H9 (cell line): ENCODE measurements around the gene MCM3AP. TPM values are rescaled to one million over a fixed set of nuclear protein-coding genes. Genes with fewer than 3 reads are reported as not detected.

Source experiments
- DNase-seq: peaks from one replicate; pipeline ENCODE4 v3.0.0-alpha.2; 2017
- H2AFZ ChIP-seq: one replicate; pipeline ENCODE4 v1.6.1; 2013; ENCODE audit warnings: mild to moderate bottlenecking, low read length, control low read depth, moderate library complexity
- H2AK5ac ChIP-seq: 2 replicates; pipeline ENCODE4 v1.6.1; 2013; ENCODE audit warnings: low read length, control low read depth, mixed read lengths; ENCODE audit not compliant: insufficient read length
- H2BK120ac ChIP-seq: one replicate; pipeline ENCODE4 v1.6.1; 2013; ENCODE audit warnings: low read depth, mild to moderate bottlenecking, low read length, control low read depth, inconsistent platforms; ENCODE audit not compliant: poor library complexity, severe bottlenecking
- H2BK12ac ChIP-seq: 2 replicates; pipeline ENCODE4 v1.6.1; 2013; ENCODE audit warnings: low read length, control low read depth, mixed read lengths, low read depth; ENCODE audit not compliant: insufficient read length
- H2BK15ac ChIP-seq: 2 replicates; pipeline ENCODE4 v1.6.1; 2013; ENCODE audit warnings: low read depth, low read length, control low read depth
- H2BK20ac ChIP-seq: one replicate; pipeline ENCODE4 v1.6.1; 2013; ENCODE audit warnings: low read depth, mild to moderate bottlenecking, low read length, control low read depth, inconsistent platforms; ENCODE audit not compliant: poor library complexity, severe bottlenecking
- H2BK5ac ChIP-seq: 2 replicates; pipeline ENCODE4 v1.6.1; 2013; ENCODE audit warnings: low read length, control low read depth, mixed read lengths; ENCODE audit not compliant: insufficient read length
- H3K14ac ChIP-seq: 2 replicates; pipeline ENCODE4 v1.6.1; 2013; ENCODE audit warnings: low read length, control low read depth; ENCODE audit not compliant: insufficient read depth
- H3K18ac ChIP-seq: 2 replicates; pipeline ENCODE4 v1.6.1; 2013; ENCODE audit warnings: low read depth, mild to moderate bottlenecking, mixed read lengths, low read length, control low read depth; ENCODE audit not compliant: insufficient read length
- H3K23ac ChIP-seq: 2 replicates; pipeline ENCODE4 v1.6.1; 2013; ENCODE audit warnings: low read length, control low read depth, mixed read lengths, low read depth; ENCODE audit not compliant: insufficient read length
- H3K23me2 ChIP-seq: 2 replicates; pipeline ENCODE4 v1.6.1; 2013; ENCODE audit warnings: low read depth, mild to moderate bottlenecking, mixed read lengths, low read length, control low read depth; ENCODE audit not compliant: insufficient read length, poor library complexity, severe bottlenecking
- H3K27ac ChIP-seq: 2 replicates; pipeline ENCODE4 v1.5.1; 2013; ENCODE audit warnings: low read length, control low read depth, mixed read lengths, low read depth; ENCODE audit not compliant: insufficient read length
- H3K27me3 ChIP-seq: 2 replicates; pipeline ENCODE4 v1.6.1; 2013; ENCODE audit warnings: low read length, control low read depth, inconsistent platforms; ENCODE audit not compliant: insufficient read depth
- H3K4ac ChIP-seq: 2 replicates; pipeline ENCODE4 v1.6.1; 2013; ENCODE audit warnings: low read depth, mild to moderate bottlenecking, control low read depth, inconsistent platforms, low read length, moderate library complexity
- H3K4me1 ChIP-seq: 2 replicates; pipeline ENCODE4 v1.6.1; 2013; ENCODE audit warnings: low read length, control low read depth, inconsistent platforms; ENCODE audit not compliant: insufficient read depth
- H3K4me2 ChIP-seq: 2 replicates; pipeline ENCODE4 v1.6.1; 2013; ENCODE audit warnings: low read length, control low read depth, mixed read lengths; ENCODE audit not compliant: insufficient read length, insufficient read depth
- H3K56ac ChIP-seq: 2 replicates; pipeline ENCODE4 v1.6.1; 2013; ENCODE audit warnings: low read depth, mild to moderate bottlenecking, mixed read lengths, low read length, control low read depth; ENCODE audit not compliant: insufficient read length
- H3K79me1 ChIP-seq: 2 replicates; pipeline ENCODE4 v1.6.1; 2013; ENCODE audit warnings: low read depth, mild to moderate bottlenecking, moderate library complexity, low read length, control low read depth, inconsistent platforms; ENCODE audit not compliant: insufficient read depth, poor library complexity, severe bottlenecking
- H3K79me2 ChIP-seq: 2 replicates; pipeline ENCODE4 v1.6.1; 2013; ENCODE audit warnings: low read length, control low read depth, inconsistent platforms; ENCODE audit not compliant: insufficient read depth
- H3K9ac ChIP-seq: 2 replicates; pipeline ENCODE4 v1.6.1; 2013; ENCODE audit warnings: low read length, control low read depth, mixed read lengths; ENCODE audit not compliant: insufficient read length; ENCODE audit errors: extremely low read depth
- H3K9me3 ChIP-seq: one replicate; pipeline ENCODE4 v1.6.1; 2013; ENCODE audit warnings: low read depth, low read length, inconsistent platforms; ENCODE audit not compliant: control insufficient read depth
- H3T11ph ChIP-seq: one replicate; pipeline ENCODE4 v1.6.1; 2013; ENCODE audit warnings: mild to moderate bottlenecking, low read length, control low read depth, inconsistent platforms
- H4K20me1 ChIP-seq: one replicate; pipeline ENCODE4 v1.6.1; 2013; ENCODE audit not compliant: control insufficient read depth, insufficient read length, insufficient read depth
- H4K5ac ChIP-seq: 2 replicates; pipeline ENCODE4 v1.6.1; 2013; ENCODE audit warnings: low read depth, mild to moderate bottlenecking, mixed read lengths, low read length, control low read depth; ENCODE audit not compliant: insufficient read length
- H4K8ac ChIP-seq: replicated peaks from 2 replicates; pipeline ENCODE4 v1.6.1; 2013; ENCODE audit warnings: low read length, control low read depth, mixed read lengths, low read depth; ENCODE audit not compliant: insufficient read length
- H4K91ac ChIP-seq: 2 replicates; pipeline ENCODE4 v1.6.1; 2013; ENCODE audit warnings: low read depth, mild to moderate bottlenecking, moderate library complexity, mixed read lengths, low read length, control low read depth; ENCODE audit not compliant: insufficient read length
- H3K27ac Mint-ChIP-seq, 3 experiments: 2 replicates in 2 of 3; 3 replicates in 1 of 3; pipeline ENCODE4 v1.8.0; 2020 to 2021; ENCODE audit warnings: mixed read lengths in 3 of 3, mild to moderate bottlenecking in 1 of 3, moderate library complexity in 1 of 3
- H3K27me3 Mint-ChIP-seq: 2 replicates; pipeline ENCODE4 v1.8.0; 2021; ENCODE audit warnings: low read depth, mild to moderate bottlenecking, moderate library complexity, mixed read lengths
- H3K36me3 Mint-ChIP-seq, 3 experiments: 2 replicates in 2 of 3; 3 replicates in 1 of 3; pipeline ENCODE4 v1.8.0; 2020 to 2021; ENCODE audit warnings: low read depth in 3 of 3, mixed read lengths in 3 of 3; ENCODE audit not compliant: insufficient read depth in 1 of 3
- H3K4me1 Mint-ChIP-seq, 2 experiments: 2 replicates each; pipeline ENCODE4 v1.8.0; 2020; ENCODE audit warnings: mixed read lengths in 2 of 2
- H3K4me3 Mint-ChIP-seq, 2 experiments: 2 replicates in 1 of 2; 3 replicates in 1 of 2; pipeline ENCODE4 v1.8.0; 2020 to 2021; ENCODE audit warnings: mild to moderate bottlenecking in 2 of 2, mixed read lengths in 2 of 2, moderate library complexity in 1 of 2
- H3K9me3 Mint-ChIP-seq, 2 experiments: 2 replicates in 1 of 2; 3 replicates in 1 of 2; pipeline ENCODE4 v1.8.0; 2020; ENCODE audit warnings: mild to moderate bottlenecking in 2 of 2, mixed read lengths in 2 of 2, moderate library complexity in 1 of 2
- WGBS: extraction: QIAGEN DNeasy Blood & Tissue Kit; methylation state at CpG from one replicate; pipeline ENCODE4 v1.1.7; 2013; ENCODE audit warnings: missing lambda C conversion rate, low lambda C conversion rate, mixed read lengths; ENCODE audit not compliant: insufficient read length; ENCODE audit errors: extremely low coverage; 5-methylcytosine and 5-hydroxymethylcytosine counted together
- total RNA-seq: library from RNA; stranded (reverse); gene quantifications from 2 replicates; pipeline ENCODE4 v1.2.1, GENCODE V29; 2021
- TF ChIP-seq, protein P1 (sequence below): fragments of 200-600 bp; sonication (generic); conservative IDR thresholded peaks from 3 replicates; pipeline ENCODE4 v1.8.0; 2021; ENCODE audit warnings: antibody characterized with exemption, mild to moderate bottlenecking

The MCM3AP gene
- total RNA-seq, 1 experiment from 2014 or later = 124 TPM

DNA sequence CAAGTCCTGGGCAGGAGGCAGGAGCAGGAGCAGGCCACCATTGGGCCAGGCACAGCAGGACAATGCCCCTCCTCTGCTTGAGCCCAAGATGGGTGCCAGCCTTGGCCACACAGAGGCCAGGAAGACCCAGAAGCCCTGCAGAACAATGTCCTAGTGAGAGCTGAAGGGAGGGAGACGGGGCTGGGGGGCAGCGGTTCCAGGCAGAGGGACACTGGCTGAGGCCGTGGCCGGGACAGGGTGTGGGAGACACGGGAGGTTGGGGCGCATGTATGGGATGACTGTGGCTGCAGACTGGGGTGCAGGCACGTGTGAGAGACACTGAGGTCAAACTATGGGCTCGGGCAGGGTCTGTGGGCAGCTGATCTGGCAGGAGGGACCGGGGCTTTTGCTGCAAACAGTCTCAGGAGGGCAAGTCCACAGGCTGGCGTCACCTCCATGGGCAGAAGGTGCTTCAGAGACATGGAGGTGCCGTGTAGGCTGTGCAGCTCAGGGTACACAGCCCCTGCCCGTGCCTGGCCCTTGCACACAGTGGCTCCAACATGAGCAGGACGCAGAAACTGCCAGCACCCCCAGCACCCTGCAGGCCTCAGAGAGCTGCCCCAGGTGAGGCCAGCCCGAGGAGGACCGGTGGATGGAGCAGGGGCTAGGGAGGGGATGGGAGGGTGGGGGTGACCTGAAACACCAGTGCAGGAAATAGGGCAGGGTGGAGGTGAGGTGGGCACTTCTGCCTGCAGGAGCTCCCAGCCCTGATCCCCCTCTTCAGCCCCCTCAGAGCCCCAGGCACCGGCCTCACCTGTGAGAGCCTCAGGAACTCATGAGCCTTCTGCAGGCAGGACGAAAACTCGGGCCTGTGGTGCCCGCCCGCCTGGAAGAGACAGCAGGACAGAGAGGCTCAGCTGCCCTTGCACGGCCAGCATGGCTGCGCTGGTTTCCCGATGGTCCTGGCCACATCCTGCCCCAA lies 76.4 kb downstream of the MCM3AP start:
- Histone ChIP-seq H3K9ac (no peak overlapping the region), H3K56ac (no peak overlapping the region), H3K9me3 (no peaks in the 10 kb centered on the region), H3K27me3 (no peaks in the 10 kb centered on the region), H2BK15ac (no peak overlapping the region), H2BK120ac (no peak overlapping the region), H4K91ac (no peak overlapping the region), H3K79me2 (no peaks in the 10 kb centered on the region), H3K23ac (no peak overlapping the region), H3T11ph (no peak overlapping the region), H4K8ac (no peak overlapping the region), H2BK20ac (no peak overlapping the region), H3K23me2 (no peaks in the 10 kb centered on the region), H2AK5ac (no peak overlapping the region), H3K4ac (no peak overlapping the region), H4K5ac (no peak overlapping the region), H2BK12ac (no peak overlapping the region), H3K4me2 (no peak overlapping the region), H2AFZ (no peak overlapping the region), H3K4me1 (no peaks in the 10 kb centered on the region), H4K20me1 (no peaks in the 10 kb centered on the region), H3K27ac (no peak overlapping the region), H3K79me1 (no peaks in the 10 kb centered on the region), H3K18ac (no peak overlapping the region), H2BK5ac (no peak overlapping the region), H3K14ac (no peak overlapping the region)
- no peak for DNase-seq
- TF ChIP-seq, protein P1, sequence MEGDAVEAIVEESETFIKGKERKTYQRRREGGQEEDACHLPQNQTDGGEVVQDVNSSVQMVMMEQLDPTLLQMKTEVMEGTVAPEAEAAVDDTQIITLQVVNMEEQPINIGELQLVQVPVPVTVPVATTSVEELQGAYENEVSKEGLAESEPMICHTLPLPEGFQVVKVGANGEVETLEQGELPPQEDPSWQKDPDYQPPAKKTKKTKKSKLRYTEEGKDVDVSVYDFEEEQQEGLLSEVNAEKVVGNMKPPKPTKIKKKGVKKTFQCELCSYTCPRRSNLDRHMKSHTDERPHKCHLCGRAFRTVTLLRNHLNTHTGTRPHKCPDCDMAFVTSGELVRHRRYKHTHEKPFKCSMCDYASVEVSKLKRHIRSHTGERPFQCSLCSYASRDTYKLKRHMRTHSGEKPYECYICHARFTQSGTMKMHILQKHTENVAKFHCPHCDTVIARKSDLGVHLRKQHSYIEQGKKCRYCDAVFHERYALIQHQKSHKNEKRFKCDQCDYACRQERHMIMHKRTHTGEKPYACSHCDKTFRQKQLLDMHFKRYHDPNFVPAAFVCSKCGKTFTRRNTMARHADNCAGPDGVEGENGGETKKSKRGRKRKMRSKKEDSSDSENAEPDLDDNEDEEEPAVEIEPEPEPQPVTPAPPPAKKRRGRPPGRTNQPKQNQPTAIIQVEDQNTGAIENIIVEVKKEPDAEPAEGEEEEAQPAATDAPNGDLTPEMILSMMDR = no peak
- Mint-ChIP-seq H3K4me1 (no peaks in the 10 kb centered on the region), H3K36me3 (peaks cover 29 to 59% (median 49%) of the 10 kb centered on the region in 3 experiments), H3K9me3 (no peaks in the 10 kb centered on the region), H3K27me3 (no peaks in the 10 kb centered on the region), H3K4me3 (no peak overlapping the region), H3K27ac (0 out of 7 replicates have a peak overlapping the region, but pooled peaks of 1 of the 3 experiments have one; percentile 44)
- WGBS = no CpG with 5 or more reads among the region's 23 CpGs
